NB4 (cell line): ENCODE data around the gene SPON2.

Experiments used
- MAX ChIP-seq: IDR thresholded peaks from 2 replicates; pipeline ENCODE4 v1.6.1; 2011; ENCODE audit warnings: low read depth, low read length
- POLR2A ChIP-seq: IDR thresholded peaks from 2 replicates; pipeline ENCODE4 v1.6.1; 2011; ENCODE audit warnings: mild to moderate bottlenecking; ENCODE audit not compliant: insufficient read length; ENCODE audit errors: extremely low read depth

GRCh38 chr4:1215141-1216075 lies 43.0 kb upstream of the SPON2 start:
- TF ChIP-seq POLR2A, result no peak
- no peak for TF ChIP-seq MAX
